AG04450 (cell line): Measurements from ENCODE around the gene MYO1B. TPM values are rescaled to one million over a fixed set of nuclear protein-coding genes. Genes with fewer than 3 reads are reported as not detected.

ENCODE experiments used
- CTCF ChIA-PET: fragments of 300-600, 350-600 bp; formaldehyde crosslinking; extraction: SDS; loops from one replicate; lab custom pipeline; 2022; ENCODE audit warnings: antibody characterized with exemption, inconsistent platforms; lab: Charles Lee
- POLR2A ChIA-PET: fragments of 350-600 bp; formaldehyde crosslinking; extraction: SDS; loops from one replicate; lab custom pipeline; 2021; ENCODE audit warnings: antibody characterized with exemption, inconsistent platforms; lab: Yijun Ruan, JAX
- DNase-seq: peaks from one replicate; pipeline ENCODE4 v3.0.0-alpha.2; 2011; ENCODE audit warnings: low read depth, low spot score
- H3K27ac ChIP-seq: one replicate; pipeline ENCODE4 v1.5.1; 2012; ENCODE audit warnings: low read depth, low read length, control low read depth
- H3K27me3 ChIP-seq: one replicate; pipeline ENCODE4 v1.6.0; 2012; ENCODE audit warnings: low read length; ENCODE audit not compliant: control insufficient read depth, insufficient read depth
- H3K4me3 ChIP-seq: 2 replicates; pipeline ENCODE4 v1.5.1; 2011; ENCODE audit warnings: mild to moderate bottlenecking, low read depth, low read length, control low read depth
- H3K9me3 ChIP-seq: 2 replicates; pipeline ENCODE4 v1.5.1; 2012; ENCODE audit warnings: low read length; ENCODE audit not compliant: control insufficient read depth, insufficient read depth
- polyA plus RNA-seq: library from polyadenylated mRNA; depleted of rRNA; stranded (reverse); fragments of >200 nt; gene quantifications from 2 replicates; pipeline ENCODE4 v1.2.3, GENCODE V29; 2011
- TF ChIP-seq, protein P1 (sequence below): IDR thresholded peaks from 2 replicates; pipeline ENCODE4 v1.5.1; 2011; ENCODE audit warnings: low read depth, low read length, control low read depth, inconsistent platforms

Gene MYO1B
- polyA plus RNA-seq, 1 experiment, result 149 TPM

DNA sequence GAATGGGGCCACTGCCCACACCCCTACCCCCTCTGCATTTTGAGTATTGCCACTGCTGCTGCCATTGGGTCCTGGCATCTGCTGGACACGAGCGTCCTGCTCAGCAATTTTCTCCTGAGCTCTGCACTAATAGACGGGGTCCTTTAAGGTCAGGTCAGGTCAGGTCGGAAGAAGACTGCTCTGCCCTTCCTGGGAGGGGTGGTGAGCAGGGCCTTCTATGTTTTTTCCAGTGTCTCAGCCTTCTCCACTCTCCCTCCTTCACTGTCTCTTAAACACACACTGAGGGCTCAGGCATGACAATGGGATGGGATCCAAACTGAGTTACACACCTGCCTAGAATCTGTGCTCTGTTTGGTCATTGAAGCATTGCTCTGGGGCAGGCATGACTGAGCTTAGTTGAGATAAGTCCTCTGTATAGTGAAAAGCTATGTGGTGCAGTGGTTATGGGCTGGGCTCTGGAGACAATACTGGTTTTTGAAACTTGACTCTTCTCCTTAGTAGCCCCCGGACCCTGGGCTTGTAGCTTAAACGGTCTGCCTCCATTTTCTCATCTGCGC lies 10.6 kb downstream of the MYO1B start:
- TF ChIP-seq, protein P1, sequence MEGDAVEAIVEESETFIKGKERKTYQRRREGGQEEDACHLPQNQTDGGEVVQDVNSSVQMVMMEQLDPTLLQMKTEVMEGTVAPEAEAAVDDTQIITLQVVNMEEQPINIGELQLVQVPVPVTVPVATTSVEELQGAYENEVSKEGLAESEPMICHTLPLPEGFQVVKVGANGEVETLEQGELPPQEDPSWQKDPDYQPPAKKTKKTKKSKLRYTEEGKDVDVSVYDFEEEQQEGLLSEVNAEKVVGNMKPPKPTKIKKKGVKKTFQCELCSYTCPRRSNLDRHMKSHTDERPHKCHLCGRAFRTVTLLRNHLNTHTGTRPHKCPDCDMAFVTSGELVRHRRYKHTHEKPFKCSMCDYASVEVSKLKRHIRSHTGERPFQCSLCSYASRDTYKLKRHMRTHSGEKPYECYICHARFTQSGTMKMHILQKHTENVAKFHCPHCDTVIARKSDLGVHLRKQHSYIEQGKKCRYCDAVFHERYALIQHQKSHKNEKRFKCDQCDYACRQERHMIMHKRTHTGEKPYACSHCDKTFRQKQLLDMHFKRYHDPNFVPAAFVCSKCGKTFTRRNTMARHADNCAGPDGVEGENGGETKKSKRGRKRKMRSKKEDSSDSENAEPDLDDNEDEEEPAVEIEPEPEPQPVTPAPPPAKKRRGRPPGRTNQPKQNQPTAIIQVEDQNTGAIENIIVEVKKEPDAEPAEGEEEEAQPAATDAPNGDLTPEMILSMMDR, result no peak
- Histone ChIP-seq H3K4me3 (no peak overlapping the region), H3K27me3 (no peaks in the 10 kb centered on the region), H3K27ac (no peak overlapping the region), H3K9me3 (no peaks in the 10 kb centered on the region)
- no peak for DNase-seq
- CTCF ChIA-PET, result interaction anchor here (1.0 kb wide), 1 partner anchor 245 kb away, joined by 3 read pairs; no protein-coding TSS in a partner anchor
- POLR2A ChIA-PET, result no interaction called here

DNA sequence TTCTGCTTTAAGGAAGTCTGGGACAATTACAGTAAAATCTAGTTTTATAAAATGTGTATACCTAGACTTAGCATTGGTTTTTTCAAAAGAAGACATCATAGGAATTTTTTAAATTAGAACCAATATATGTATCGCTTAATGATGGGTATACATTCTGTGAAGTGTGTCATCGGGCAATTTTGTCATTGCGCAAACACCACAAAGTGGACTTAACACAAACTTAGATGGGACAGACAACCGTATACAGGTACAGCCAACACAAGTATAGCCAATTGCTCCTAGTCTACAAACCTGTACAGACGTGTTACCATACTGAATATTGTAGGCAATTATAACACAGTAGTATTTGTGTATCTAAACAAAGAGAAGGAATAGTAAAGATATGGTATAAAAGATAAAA lies 12.7 kb downstream of the MYO1B start:
- Histone ChIP-seq H3K27me3 (no peaks in the 10 kb centered on the region), H3K9me3 (no peaks in the 10 kb centered on the region), H3K4me3 (no peak overlapping the region), H3K27ac (no peak overlapping the region)
- TF ChIP-seq, protein P1, result no peak
- DNase-seq, result no peak
- CTCF ChIA-PET, result no interaction called here
- POLR2A ChIA-PET, result no interaction called here

DNA sequence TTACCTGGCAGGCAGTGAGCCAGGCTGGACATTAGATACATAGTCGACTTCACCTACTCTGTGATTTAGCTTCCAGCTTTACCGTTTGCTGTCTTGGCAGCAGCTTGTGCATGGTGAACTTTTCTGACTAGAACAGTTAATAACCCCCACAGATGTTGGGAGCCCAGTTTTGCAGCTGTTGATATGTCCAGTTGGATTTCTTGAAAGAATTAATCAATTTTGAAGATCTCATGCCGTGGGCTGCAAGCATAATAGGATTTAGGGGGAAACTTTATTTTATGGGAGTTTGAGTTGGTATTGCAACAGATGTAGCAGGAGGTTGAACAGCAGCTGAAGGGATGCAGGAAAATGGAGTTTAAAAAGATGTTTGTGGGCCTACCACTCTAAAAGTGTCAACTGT lies 13.8 kb downstream of the MYO1B start:
- ChIA-PET CTCF (interaction anchor here (1.1 kb wide), 1 partner anchor 263 kb away, joined by 3 read pairs; no protein-coding TSS in a partner anchor), POLR2A (no interaction called here)
- Histone ChIP-seq H3K27ac (no peak overlapping the region), H3K4me3 (no peak overlapping the region), H3K27me3 (no peaks in the 10 kb centered on the region), H3K9me3 (no peaks in the 10 kb centered on the region)
- TF ChIP-seq, protein P1, result no peak
- DNase-seq, result no peak

DNA sequence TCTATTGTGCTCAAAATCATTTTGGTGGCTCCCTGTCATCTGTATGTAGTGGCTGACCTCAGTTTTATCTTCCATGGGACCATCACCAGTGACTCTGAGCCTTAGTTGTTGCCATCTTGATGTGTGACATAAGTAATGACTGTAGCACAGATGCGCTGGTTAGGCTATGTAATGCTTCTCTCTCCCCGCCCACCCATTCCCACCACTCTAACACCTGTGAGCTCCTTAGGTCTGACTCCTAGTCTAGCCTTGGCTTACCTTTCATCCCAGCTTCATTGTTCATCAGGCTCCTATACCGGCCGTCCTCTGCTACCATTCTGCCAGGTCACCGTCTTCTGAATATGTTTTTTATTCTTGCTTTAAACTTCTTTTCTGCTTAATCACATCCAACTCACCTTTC lies 17.2 kb downstream of the MYO1B start:
- CTCF ChIA-PET, result interaction anchor here (0.6 kb wide), 1 partner anchor 10 kb away, joined by 5 read pairs; no protein-coding TSS in a partner anchor
- POLR2A ChIA-PET, result no interaction called here

DNA sequence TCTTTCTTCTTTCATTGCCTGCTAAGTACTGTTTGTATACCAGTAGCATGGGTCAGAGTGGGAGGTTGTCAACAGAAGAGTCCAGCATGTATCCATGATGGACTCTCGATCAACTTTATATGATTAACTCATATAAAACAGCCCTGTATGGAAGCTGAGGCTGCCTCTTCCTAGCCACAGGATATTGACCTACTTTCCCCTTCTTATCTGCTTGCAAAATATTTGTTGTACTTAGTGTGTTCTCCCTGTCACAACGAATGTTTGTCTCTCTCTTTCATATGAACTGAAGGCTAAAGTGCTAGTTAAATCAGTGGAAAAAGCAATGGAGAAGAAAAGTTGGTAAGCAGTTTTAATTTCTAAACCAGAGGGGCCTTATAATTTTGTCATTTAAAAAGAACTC lies 17.8 kb downstream of the MYO1B start:
- H3K27ac ChIP-seq, result no peak overlapping the region
- TF ChIP-seq, protein P1, result no peak
- no peak for DNase-seq
- no peaks in the 10 kb centered on the region for H3K27me3 ChIP-seq
- H3K4me3 ChIP-seq, result no peak overlapping the region
- CTCF ChIA-PET, result interaction anchor here (0.6 to 1.3 kb wide), 3 partner anchors 11 to 259 kb away, joined by 3 to 5 read pairs (median 3); no protein-coding TSS in a partner anchor
- no peaks in the 10 kb centered on the region for H3K9me3 ChIP-seq
- POLR2A ChIA-PET, result no interaction called here

More for the DNA sequence above, 17.2 kb downstream of the MYO1B start:
- TF ChIP-seq, protein P1, result no peak
- H3K9me3 ChIP-seq, result no peaks in the 10 kb centered on the region
- DNase-seq, result no peak
- no peak overlapping the region for H3K27ac ChIP-seq
- no peaks in the 10 kb centered on the region for H3K27me3 ChIP-seq
- H3K4me3 ChIP-seq, result no peak overlapping the region
